CD14-positive monocyte (primary cell): Measurements from ENCODE around the gene LRRN2. TPM values are rescaled to one million over a fixed set of nuclear protein-coding genes. Genes with fewer than 3 reads are reported as not detected.

ENCODE experiments used
- DNase-seq, 3 donors: peaks; one replicate each; pipeline ENCODE4 v3.0.0-alpha.2; 2011 to 2022
- H2AFZ ChIP-seq: 2 replicates; pipeline ENCODE4 v1.6.0; 2012; ENCODE audit warnings: mild to moderate bottlenecking, low read depth, low read length, inconsistent platforms; ENCODE audit not compliant: insufficient read depth, poor library complexity, severe bottlenecking
- H3K27ac ChIP-seq, 2 donors: 1 replicate in 1 of 2; 2 replicates in 1 of 2; pipeline ENCODE4 v1.5.1; 2012 to 2013; ENCODE audit warnings: low read length in 2 of 2, control low read depth in 1 of 2, inconsistent platforms in 1 of 2, low read depth in 1 of 2, mild to moderate bottlenecking in 1 of 2
- H3K27me3 ChIP-seq, 2 donors: one replicate each; pipeline versions ENCODE4 v1.6.0 to v1.6.1; 2011 to 2013; ENCODE audit warnings: low read length in 2 of 2; ENCODE audit not compliant: control insufficient read depth in 2 of 2, insufficient read depth in 2 of 2
- H3K36me3 ChIP-seq, 2 donors: replicated peaks in 1 of 2; 1 replicate in 1 of 2; 2 replicates in 1 of 2; pipeline versions ENCODE4 v1.5.1 to v1.6.1; 2012 to 2013; ENCODE audit warnings: low read length in 2 of 2, control low read depth in 1 of 2, inconsistent platforms in 1 of 2, mild to moderate bottlenecking in 1 of 2; ENCODE audit not compliant: insufficient read depth in 2 of 2, control insufficient read depth in 1 of 2
- H3K4me1 ChIP-seq, 2 donors: 1 replicate in 1 of 2; 2 replicates in 1 of 2; pipeline versions ENCODE4 v1.5.1 to v1.6.1; 2012 to 2013; ENCODE audit warnings: low read length in 2 of 2, control low read depth in 1 of 2, inconsistent platforms in 1 of 2, mild to moderate bottlenecking in 1 of 2, moderate library complexity in 1 of 2; ENCODE audit not compliant: insufficient read depth in 2 of 2, control insufficient read depth in 1 of 2
- H3K4me2 ChIP-seq: replicated peaks from 2 replicates; pipeline ENCODE3; 2012; ENCODE audit warnings: low read length, moderate library complexity, mild to moderate bottlenecking; ENCODE audit not compliant: poor library complexity, severe bottlenecking; ENCODE audit errors: extremely low read depth
- H3K4me3 ChIP-seq, 3 experiments: fragments of 200-600 bp in 1 of 3; sonication (generic) in 1 of 3; replicated peaks in 1 of 3; 1 replicate in 2 of 3; 2 replicates in 1 of 3; pipeline ENCODE4 v1.5.1; 2011 to 2013; ENCODE audit warnings: low read length in 3 of 3, mild to moderate bottlenecking in 3 of 3, control low read depth in 2 of 3, low read depth in 2 of 3, inconsistent platforms in 1 of 3, moderate library complexity in 1 of 3
- H3K79me2 ChIP-seq: 2 replicates; pipeline ENCODE4 v1.6.0; 2012; ENCODE audit warnings: mild to moderate bottlenecking, control low read depth, inconsistent platforms, low read length, moderate library complexity; ENCODE audit not compliant: insufficient read depth
- H3K9ac ChIP-seq: 2 replicates; pipeline ENCODE4 v1.6.0; 2017; ENCODE audit warnings: low read length, mild to moderate bottlenecking; ENCODE audit not compliant: insufficient read depth, poor library complexity, severe bottlenecking
- H3K9me3 ChIP-seq, 2 donors: replicated peaks in 1 of 2; 1 replicate in 1 of 2; 2 replicates in 1 of 2; pipeline versions ENCODE4 v1.5.1 to v1.6.1; 2012 to 2013; ENCODE audit warnings: low read length in 2 of 2, control low read depth in 1 of 2; ENCODE audit not compliant: control insufficient read depth in 1 of 2, insufficient read depth in 1 of 2
- H4K20me1 ChIP-seq: 2 replicates; pipeline ENCODE4 v1.6.0; 2012; ENCODE audit warnings: mild to moderate bottlenecking, low read length, control low read depth, moderate library complexity; ENCODE audit not compliant: insufficient read depth
- H3K27ac Mint-ChIP-seq, 7 donors: one replicate each; pipeline ENCODE4 v1.8.0; 2020; ENCODE audit warnings: mild to moderate bottlenecking in 7 of 7, mixed read lengths in 7 of 7, moderate library complexity in 6 of 7, inconsistent platforms in 2 of 7
- H3K27me3 Mint-ChIP-seq, 3 donors: one replicate each; pipeline ENCODE4 v1.8.0; 2021 to 2022; ENCODE audit warnings: low read depth in 3 of 3, mild to moderate bottlenecking in 3 of 3, mixed read lengths in 3 of 3, moderate library complexity in 3 of 3, inconsistent platforms in 1 of 3
- H3K36me3 Mint-ChIP-seq, 2 donors: one replicate each; pipeline ENCODE4 v1.8.0; 2020; ENCODE audit warnings: mixed read lengths in 2 of 2, inconsistent platforms in 1 of 2, mild to moderate bottlenecking in 1 of 2
- H3K4me1 Mint-ChIP-seq: one replicate; pipeline ENCODE4 v1.8.0; 2020; ENCODE audit warnings: mild to moderate bottlenecking, mixed read lengths
- H3K4me3 Mint-ChIP-seq, 2 donors: one replicate each; pipeline ENCODE4 v1.8.0; 2020; ENCODE audit warnings: mild to moderate bottlenecking in 2 of 2, mixed read lengths in 2 of 2, moderate library complexity in 1 of 2
- H3K9me3 Mint-ChIP-seq, 7 donors: one replicate each; pipeline ENCODE4 v1.8.0; 2020 to 2022; ENCODE audit warnings: mixed read lengths in 7 of 7, mild to moderate bottlenecking in 6 of 7, moderate library complexity in 6 of 7, inconsistent platforms in 2 of 7
- WGBS: methylation state at CpG from one replicate; pipeline ENCODE4 v1.1.5; 2013; ENCODE audit warnings: missing lambda C conversion rate; ENCODE audit not compliant: insufficient coverage; 5-methylcytosine and 5-hydroxymethylcytosine counted together
- intact Hi-C, 2 donors: fragments of 100-400 bp; cut with micrococcal nuclease; formaldehyde crosslinking; loops; one replicate each; pipeline versions ENCODE4 v1.15.0 to v1.15.1; 2023
- polyA plus RNA-seq, 3 donors: library from polyadenylated mRNA; depleted of rRNA in 1 of 3; unstranded in 2 of 3; stranded (reverse) in 1 of 3; fragments of 300-500 nt in 2 of 3; fragments of >200 nt in 1 of 3; fragmentation: Illumina TruSeq in 2 of 3; gene quantifications; 1 replicate in 2 of 3; 2 replicates in 1 of 3; pipeline ENCODE4 v1.2.3, GENCODE V29; 2012 to 2021
- TF ChIP-seq, protein P1 (sequence below): fragments of 200-600 bp; IDR thresholded peaks from one replicate; pipeline ENCODE4 v1.8.0; 2022; ENCODE audit warnings: antibody characterized with exemption, mild to moderate bottlenecking

Gene LRRN2
- polyA plus RNA-seq, 3 donors = not detected

DNA sequence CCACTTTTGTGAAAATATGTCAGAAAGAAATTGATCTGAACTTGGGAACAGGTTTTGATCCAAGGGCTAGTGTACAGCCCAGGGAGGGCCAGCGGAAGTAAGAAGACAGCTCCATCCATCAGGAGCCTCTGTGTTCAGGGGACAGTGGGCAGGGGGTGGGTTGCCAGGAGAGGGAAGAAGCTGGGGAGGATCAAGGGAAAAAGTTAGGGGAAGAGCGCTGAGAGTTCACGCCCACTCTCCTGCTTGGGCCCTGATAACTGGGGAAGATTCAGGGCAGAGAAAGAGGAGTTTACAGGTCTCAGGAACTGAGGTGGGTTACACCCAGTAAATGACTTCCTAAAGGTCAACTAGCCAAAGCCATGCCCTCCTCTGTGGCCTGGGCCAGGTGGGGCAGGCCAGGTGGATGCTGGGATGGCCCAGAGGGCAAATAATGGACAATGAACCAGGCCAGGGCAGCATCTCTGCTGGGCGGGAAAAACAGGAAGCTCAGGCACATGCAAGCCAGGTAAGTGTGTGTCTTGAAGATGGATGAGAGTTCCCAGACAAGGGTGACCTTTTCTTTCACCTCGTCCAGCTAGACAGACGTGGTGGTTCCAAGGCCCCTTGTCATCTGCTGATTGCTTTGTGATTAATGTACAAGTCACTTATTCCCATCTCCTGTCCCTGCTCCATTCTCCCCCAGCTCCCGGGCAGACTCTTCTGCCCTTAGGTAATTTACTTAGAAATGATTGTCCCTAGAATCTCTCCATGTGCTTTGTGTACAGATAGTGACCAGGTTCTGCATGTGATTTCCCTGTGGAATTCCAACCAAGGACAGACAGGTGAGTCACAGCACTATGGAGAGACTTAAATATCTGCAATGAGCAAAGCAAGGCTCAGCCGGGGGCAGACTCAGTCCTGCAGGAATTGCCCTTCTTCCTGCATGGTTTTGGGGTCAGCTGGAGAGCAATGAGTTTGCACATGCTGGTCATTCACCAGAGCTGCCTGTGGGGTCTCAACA lies 112.3 kb downstream of the LRRN2 start:
- H3K27me3 Mint-ChIP-seq = peaks cover 0 to 3% (median 0%) of the 10 kb centered on the region in 3 donors
- Histone ChIP-seq H3K79me2 (no peaks in the 10 kb centered on the region), H4K20me1 (no peaks in the 10 kb centered on the region), H3K4me2 (no peak overlapping the region), H3K9me3 (no peaks in the 10 kb centered on the region), H3K4me3 (no peak overlapping the region), H3K27me3 (no peaks in the 10 kb centered on the region), H3K4me1 (peaks cover 2 to 3% of the 10 kb centered on the region in 2 donors), H2AFZ (no peak overlapping the region), H3K27ac (no peak overlapping the region), H3K36me3 (peaks cover 33 to 62% of the 10 kb centered on the region in 2 donors), H3K9ac (no peak overlapping the region)
- intact Hi-C loops = no loop called here
- 91% methylated on average over 5 of the region's 8 CpGs for WGBS
- H3K27ac Mint-ChIP-seq = peak overlapping the region in 1 of 7 donors; percentile 57
- H3K9me3 Mint-ChIP-seq = peaks cover 0 to 2% (median 0%) of the 10 kb centered on the region in 7 donors
- peaks cover 17% of the 10 kb centered on the region for H3K4me1 Mint-ChIP-seq
- no peak for DNase-seq
- no peak overlapping the region for H3K4me3 Mint-ChIP-seq
- peaks cover 65 to 83% of the 10 kb centered on the region in 2 donors for H3K36me3 Mint-ChIP-seq
- TF ChIP-seq, protein P1, sequence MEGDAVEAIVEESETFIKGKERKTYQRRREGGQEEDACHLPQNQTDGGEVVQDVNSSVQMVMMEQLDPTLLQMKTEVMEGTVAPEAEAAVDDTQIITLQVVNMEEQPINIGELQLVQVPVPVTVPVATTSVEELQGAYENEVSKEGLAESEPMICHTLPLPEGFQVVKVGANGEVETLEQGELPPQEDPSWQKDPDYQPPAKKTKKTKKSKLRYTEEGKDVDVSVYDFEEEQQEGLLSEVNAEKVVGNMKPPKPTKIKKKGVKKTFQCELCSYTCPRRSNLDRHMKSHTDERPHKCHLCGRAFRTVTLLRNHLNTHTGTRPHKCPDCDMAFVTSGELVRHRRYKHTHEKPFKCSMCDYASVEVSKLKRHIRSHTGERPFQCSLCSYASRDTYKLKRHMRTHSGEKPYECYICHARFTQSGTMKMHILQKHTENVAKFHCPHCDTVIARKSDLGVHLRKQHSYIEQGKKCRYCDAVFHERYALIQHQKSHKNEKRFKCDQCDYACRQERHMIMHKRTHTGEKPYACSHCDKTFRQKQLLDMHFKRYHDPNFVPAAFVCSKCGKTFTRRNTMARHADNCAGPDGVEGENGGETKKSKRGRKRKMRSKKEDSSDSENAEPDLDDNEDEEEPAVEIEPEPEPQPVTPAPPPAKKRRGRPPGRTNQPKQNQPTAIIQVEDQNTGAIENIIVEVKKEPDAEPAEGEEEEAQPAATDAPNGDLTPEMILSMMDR = no peak

DNA sequence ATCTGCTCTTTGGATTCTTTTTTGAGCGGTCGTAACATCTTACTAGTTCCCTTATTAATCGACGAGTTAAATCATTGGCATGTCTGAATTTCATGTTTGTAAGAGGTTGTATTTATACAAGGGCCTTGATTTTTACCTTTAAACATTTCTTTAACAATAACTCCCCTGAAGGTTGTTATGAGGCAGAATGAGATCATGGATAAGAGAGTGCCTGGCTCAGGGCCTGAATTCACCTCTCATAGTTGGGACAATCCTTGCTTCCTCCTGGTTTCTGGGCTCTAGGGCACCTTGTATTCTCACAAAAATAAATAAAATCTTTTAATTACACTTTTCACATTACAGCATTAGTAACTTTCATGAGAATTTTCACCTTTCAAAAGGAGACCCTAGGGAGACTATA lies 113.9 kb downstream of the LRRN2 start:
- Histone ChIP-seq H3K79me2 (no peaks in the 10 kb centered on the region), H4K20me1 (no peaks in the 10 kb centered on the region), H3K9ac (no peak overlapping the region), H3K36me3 (peaks cover 45 to 78% of the 10 kb centered on the region in 2 donors), H3K4me1 (no peaks in the 10 kb centered on the region), H2AFZ (no peak overlapping the region), H3K9me3 (no peaks in the 10 kb centered on the region), H3K27ac (no peak overlapping the region), H3K4me3 (no peak overlapping the region), H3K4me2 (no peak overlapping the region), H3K27me3 (no peaks in the 10 kb centered on the region)
- intact Hi-C loops = no loop called here
- peaks cover 0 to 2% (median 0%) of the 10 kb centered on the region in 7 donors for H3K9me3 Mint-ChIP-seq
- H3K4me3 Mint-ChIP-seq = no peak overlapping the region
- DNase-seq = no peak
- 100% methylated on average over 2 of the region's 4 CpGs for WGBS
- no peak overlapping the region for H3K27ac Mint-ChIP-seq
- TF ChIP-seq, protein P1 = no peak
- peaks cover 12% of the 10 kb centered on the region for H3K4me1 Mint-ChIP-seq
- peaks cover 0 to 3% (median 0%) of the 10 kb centered on the region in 3 donors for H3K27me3 Mint-ChIP-seq
- H3K36me3 Mint-ChIP-seq = peaks cover 74 to 88% of the 10 kb centered on the region in 2 donors
